B cell (primary cell): ENCODE measurements around the gene BMP5.

ENCODE experiments used
- CTCF ChIP-seq: fragments of 200-600 bp; IDR thresholded peaks from one replicate; pipeline ENCODE4 v1.8.0; 2022; ENCODE audit warnings: antibody characterized with exemption, mild to moderate bottlenecking
- EZH2 ChIP-seq: IDR thresholded peaks from 2 replicates; pipeline ENCODE4 v1.6.1; 2012; ENCODE audit warnings: borderline replicate concordance, low read depth, mild to moderate bottlenecking, moderate library complexity, low read length; ENCODE audit not compliant: insufficient read depth, poor library complexity, severe bottlenecking

- no peak for TF ChIP-seq CTCF
- no peak for TF ChIP-seq EZH2
These were observed 42.5 kb upstream of the BMP5 start for GRCh38 chr6:55917751-55918415.
